NCI-H1694 (cell line): ENCODE measurements around the gene FCER1G.
"Not testable (repeated sequence)": the region's sequence is repeated elsewhere in the genome, so short reads cannot be mapped to it uniquely, and the experiment has no call there.

Experiments used
- DNase-seq: peaks from one replicate; lab custom pipeline; 2025; lab: John Stamatoyannopoulos, UW

The FCER1G gene

DNA sequence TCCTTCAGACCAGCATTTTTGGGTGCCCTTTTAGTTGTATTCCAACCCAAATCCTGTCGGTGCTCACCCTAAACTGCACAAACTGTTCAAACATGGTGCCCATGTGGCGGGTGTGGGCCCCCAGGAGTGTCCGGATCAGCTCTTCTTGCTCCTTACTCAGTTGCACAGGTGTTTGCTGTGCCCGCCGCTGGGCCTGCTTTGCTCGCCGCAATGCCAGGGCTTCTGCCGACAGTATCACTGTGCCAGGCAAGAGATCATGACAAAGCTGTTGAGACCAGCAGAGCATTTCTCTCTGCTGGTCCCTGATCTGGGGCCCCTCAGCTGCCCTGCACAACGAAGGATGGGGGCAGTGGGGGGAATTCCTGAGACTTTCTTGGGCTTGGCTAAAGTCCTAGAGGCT lies 18.0 kb downstream of the FCER1G start:
- DNase-seq, result no peak

DNA sequence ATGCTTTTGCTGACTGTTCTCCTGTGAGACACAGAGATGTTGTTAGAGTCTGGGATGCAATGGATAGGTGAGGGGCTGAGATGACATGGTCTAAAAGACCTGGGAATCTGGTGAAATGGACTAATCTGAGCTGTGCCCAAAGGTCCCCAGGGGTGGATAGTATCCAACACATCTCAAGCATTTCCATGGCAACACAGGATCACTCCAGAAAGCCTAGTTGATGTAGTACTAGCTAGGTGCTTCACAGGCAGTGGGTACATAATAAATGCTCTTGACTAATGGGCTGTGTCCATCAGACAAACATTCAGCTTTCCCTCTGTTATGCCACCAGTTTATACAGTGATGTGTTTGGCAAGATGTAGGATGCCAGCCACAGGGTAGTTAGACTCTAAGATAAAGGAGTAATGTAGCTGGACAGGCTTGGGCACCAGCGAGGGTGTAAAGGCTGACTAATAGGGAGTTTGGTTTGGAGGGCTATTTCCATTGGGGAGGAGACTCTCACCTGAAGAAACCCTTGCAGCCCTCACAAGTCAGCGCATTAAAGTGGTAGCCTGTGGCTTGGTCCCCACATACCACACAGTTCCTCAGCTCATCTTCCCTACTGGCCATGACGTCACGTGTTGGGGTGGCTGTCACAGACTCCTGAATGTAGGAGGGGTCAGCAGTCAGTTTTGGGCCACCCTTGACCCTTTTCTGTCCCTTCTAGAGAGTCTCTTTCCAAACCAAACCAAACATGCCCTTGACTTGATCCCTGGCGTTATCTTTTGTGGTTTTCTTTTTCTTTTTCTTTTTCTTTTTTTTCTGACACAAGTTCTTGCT lies 21.1 kb downstream of the FCER1G start:
- DNase-seq, result no peak

DNA sequence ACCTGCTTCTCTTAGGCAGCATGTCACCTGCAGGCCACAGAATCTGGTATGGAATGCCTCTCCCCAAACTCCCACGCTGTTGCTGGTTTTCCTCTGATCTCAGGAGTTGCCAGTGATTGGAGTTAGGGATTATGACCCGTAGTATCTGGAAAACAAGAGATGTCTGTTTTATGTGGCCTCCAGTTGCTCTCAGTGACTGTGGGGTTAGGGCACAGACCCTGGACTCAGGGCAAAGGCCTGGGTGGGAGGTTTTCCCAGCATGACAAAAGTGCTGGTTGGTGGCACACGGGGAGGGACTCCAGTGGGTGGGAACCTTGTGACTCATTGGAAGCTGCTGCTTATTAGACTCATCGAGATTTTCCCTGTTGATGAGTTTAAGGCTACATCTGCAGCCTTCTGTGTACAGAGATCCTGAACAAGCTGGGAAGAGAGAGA lies 23.0 kb downstream of the FCER1G start, which contains the start of gene NR1I3:
Gene NR1I3, minus strand, starts transcription at position 165 of the 435 bp plus-strand sequence. CDS start 1,638 bp downstream, outside the sequence.
- DNase-seq, result no peak

- no peak for DNase-seq
These were observed 26.6 kb downstream of the FCER1G start for GRCh38 chr1:161241682-161242081.

GRCh38 chr1:161242313-161242712 lies 27.2 kb downstream of the FCER1G start:
- no peak for DNase-seq

DNA sequence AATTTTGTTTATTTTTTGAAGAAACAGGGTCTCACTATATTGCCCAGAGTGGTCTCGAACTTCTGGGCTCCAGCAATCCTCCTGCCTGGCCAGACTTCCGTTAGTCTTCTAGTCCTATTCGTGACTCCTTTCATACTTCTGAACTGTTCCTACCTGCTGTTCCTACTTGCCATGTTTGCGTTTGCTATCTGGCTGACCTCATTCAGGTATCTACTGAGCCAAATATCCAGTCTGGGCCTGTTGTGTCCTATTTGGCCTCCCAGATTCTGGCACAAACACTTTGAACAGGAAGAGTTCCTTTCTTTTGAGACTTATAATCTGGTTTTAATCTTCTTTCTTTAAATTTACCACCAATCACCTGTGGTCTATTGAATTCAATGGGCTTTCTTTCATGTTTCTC lies 29.8 kb downstream of the FCER1G start:
- no peak for DNase-seq

DNA sequence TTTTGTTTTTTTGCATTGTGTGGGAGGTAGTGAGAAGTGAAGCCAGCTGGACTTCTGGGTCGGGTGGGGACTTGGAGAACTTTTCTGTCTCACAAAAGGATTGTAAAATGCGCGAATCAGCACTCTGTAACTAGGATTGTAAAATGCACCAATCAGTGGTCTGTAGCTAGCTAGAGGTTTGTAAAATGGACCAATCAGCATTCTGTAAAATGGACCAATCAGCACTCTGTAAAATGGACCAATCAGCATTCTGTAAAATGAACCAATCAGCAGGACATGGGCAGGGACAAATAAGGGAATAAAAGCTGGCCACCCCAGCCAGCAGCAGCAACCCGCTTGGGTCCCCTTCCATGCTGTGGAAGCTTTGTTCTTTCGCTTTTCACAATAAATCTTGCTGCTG lies 35.0 kb downstream of the FCER1G start:
- not testable (repeated sequence) for DNase-seq

- DNase-seq, result no peak
These were observed 35.7 kb downstream of the FCER1G start for GRCh38 chr1:161250829-161251228.

GRCh38 chr1:161251579-161251978 lies 36.5 kb downstream of the FCER1G start:
- DNase-seq, result no peak

DNA sequence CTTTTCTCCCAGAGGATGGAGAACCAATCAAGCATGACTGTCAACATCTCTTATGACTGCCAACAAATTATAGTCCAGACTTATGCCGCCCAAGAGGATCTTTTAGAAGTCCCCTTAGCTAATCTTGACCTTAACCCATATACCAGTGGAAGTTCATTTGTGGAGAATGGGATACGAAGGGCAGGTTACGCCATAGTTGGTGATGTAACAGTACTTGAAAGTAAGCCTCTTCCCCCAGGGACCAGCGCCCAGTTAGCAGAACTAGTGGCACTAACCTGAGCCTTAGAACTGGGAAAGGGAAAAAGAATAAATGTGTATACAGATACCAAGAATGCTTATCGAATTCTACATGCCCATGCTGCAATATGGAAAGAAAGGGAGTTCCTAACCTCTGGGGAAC lies 40.2 kb downstream of the FCER1G start:
- DNase-seq, result not testable (repeated sequence)

DNA sequence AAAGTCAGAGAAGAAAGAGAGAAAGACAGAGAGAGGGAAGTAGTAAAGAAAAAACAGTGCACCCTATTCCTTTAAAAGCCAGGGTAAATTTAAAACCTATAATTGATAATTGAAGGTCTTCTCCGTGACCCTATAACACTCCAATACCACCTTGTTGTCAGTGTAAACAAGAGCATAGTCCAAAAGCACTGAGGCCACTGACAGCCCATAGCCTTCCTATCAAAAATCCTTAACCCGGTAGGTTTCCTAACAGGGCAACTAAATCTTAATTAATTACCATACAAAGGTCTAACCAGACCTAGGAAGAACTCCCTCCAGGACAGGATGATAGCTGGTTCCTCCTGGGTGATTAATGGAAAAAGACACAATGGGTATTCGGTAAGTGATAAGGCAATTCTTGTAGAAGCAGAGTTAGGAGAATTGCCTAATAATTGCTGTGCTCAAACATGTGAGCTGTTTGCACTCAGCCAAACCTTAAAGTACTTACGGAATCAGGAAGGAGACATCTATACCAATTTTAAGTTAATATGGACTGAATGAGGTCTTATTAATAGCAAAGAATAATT lies 40.9 kb downstream of the FCER1G start:
- DNase-seq, result not testable (repeated sequence)

GRCh38 chr1:161257109-161257508 lies 42.0 kb downstream of the FCER1G start:
- not testable (repeated sequence) for DNase-seq

DNA sequence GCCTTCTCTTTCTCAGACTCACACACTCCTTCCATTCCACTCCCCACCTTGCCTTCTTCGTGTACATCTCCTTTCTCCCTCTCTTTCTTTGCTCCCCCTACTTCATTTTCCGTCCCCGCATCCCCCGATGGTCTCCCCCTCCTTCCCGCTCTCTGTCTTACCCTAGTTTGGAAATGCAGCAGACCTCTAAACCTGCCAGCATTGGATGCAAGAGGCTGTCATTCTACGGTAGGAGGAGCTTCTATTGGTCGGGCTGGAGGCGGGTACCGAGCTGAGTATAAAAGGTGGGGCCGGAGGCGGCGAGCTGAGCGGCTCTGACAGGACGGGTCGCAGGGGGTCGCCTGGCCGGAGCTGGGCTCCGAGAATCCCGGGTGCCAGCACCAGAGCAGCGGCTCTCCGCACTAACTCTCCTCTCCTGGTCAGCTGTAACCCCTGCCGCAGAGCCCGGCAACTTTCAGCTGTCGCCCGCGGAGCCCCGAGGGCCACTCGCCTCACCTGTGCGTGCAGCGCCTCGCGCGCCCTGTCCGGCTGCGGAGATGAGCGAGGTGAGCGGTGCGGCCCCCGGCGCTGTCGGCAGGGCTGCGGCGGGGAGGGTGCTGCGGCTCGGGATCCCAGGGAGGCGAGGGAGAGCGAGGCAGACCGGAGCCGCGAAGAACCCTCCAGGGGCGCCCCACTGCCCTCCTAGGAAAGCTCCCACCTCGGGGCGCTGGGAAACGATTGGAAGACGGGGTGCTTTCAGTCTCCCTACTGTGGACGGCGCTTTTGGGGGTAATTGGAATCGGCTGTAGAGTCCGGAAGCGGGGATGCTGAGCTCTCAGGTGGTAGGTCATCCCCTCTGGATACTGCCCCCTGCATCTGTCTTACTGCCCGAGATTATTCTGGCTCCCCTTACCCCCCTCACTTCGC lies 43.6 kb downstream of the FCER1G start, which contains the start of gene PCP4L1:
Gene PCP4L1, plus strand, starts transcription at position 307 of the 906 bp plus-strand sequence. Its CDS starts 230 bp downstream, at position 537.
- peak; percentile 52 for DNase-seq

- DNase-seq, result no peak
These were observed 44.2 kb downstream of the FCER1G start for GRCh38 chr1:161259345-161259702.

DNA sequence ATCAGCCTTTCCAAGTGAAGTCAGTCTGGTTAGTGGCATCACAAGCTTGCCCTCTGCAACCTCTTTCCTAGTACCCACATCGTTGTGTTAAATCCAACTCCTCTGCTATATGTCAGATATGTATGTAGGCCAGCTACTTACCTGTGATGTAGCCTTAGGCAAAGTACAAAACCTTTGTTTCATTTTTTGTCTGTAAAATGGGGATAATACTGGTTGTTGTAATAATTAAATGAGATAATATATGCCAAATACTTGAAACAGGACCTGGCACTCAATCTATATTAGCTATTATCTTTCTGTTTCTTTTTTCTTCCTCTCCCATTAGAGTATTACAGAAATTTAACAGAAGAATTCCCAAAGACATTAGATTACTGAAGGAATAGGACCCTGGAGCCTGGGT lies 44.7 kb downstream of the FCER1G start:
- no peak for DNase-seq

GRCh38 chr1:161260376-161261260 lies 45.5 kb downstream of the FCER1G start:
- DNase-seq, result no peak

GRCh38 chr1:161261261-161262235 lies 46.5 kb downstream of the FCER1G start:
- DNase-seq, result no peak

DNA sequence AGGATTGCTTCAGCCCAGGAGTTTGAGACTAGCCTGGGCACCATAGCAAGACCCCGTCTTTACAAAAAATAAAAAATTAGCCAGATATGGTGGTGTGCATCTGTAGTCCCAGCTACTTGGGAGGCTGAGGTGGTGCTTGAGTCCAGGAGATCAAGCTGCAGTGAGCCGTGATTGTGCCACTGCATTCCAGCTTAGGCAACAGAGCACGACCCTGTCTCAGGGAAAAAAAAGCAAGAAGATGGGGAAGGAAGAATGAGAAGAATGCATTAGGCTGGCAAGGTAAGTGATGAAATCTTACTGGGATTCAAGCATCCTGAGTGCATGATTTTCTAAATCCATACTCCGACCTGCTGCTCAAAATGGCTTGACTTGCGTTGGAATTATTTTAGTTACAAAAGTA lies 50.2 kb downstream of the FCER1G start:
- no peak for DNase-seq

DNA sequence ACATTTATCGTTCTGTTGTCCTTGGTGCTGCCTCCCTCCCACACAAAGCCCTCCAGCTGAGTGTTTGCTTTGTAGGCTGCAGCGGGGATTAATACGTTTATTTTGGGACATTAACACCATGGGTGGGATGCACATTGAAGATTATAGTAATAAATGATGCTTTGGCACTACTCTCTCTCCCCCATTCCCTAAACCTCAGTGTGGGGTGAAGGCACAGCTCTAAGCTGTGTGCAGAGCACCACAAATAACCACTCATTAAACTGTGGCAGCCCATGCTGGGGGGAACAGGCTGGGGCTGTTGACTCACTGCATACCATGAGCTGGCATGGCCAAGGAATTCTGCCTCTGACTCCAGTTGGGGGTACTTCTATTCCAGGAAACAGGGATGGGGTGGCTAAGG lies 51.1 kb downstream of the FCER1G start:
- no peak for DNase-seq

- no peak for DNase-seq
These were observed 51.7 kb downstream of the FCER1G start for GRCh38 chr1:161266836-161267235.
